NCI-H2171 (cell line): ENCODE measurements around the gene MCM3.

Experiments
- DNase-seq: peaks from one replicate; lab custom pipeline; 2025; lab: John Stamatoyannopoulos, UW

The MCM3 gene

GRCh38 chr6:52249078-52249477, 35.5 kb downstream of the MCM3 start:
- no peak for DNase-seq

- DNase-seq = no peak
Measured at GRCh38 chr6:52245425-52245824, 39.1 kb downstream of the MCM3 start.

GRCh38 chr6:52244400-52244799, 40.1 kb downstream of the MCM3 start, which contains the start of gene IL17F:
IL17F (minus strand) TSS chr6:52244500; CDS start chr6:52244429, 71 bp downstream.
- no peak for DNase-seq

GRCh38 chr6:52243282-52243893, 41.2 kb downstream of the MCM3 start:
- no peak for DNase-seq

GRCh38 chr6:52241819-52242218, 42.7 kb downstream of the MCM3 start:
- no peak for DNase-seq

GRCh38 chr6:52233975-52234823, 50.3 kb downstream of the MCM3 start:
- no peak for DNase-seq

GRCh38 chr6:52233005-52233404, 51.5 kb downstream of the MCM3 start:
- no peak for DNase-seq

GRCh38 chr6:52231406-52232127, 53.0 kb downstream of the MCM3 start:
- DNase-seq = no peak

GRCh38 chr6:52230685-52231084, 53.9 kb downstream of the MCM3 start:
- no peak for DNase-seq

- DNase-seq = no peak
Measured at GRCh38 chr6:52227495-52227894, 57.0 kb downstream of the MCM3 start.

- no peak for DNase-seq
Measured at GRCh38 chr6:52221302-52221701, 63.2 kb downstream of the MCM3 start.

- DNase-seq = no peak
Measured at GRCh38 chr6:52217761-52218160, 66.8 kb downstream of the MCM3 start.

GRCh38 chr6:52216932-52217575, 67.5 kb downstream of the MCM3 start:
- DNase-seq = no peak

- no peak for DNase-seq
Measured at GRCh38 chr6:52215787-52216186, 68.8 kb downstream of the MCM3 start.
